Skin of body (tissue), 2 donors: ENCODE results near the gene PSMD1. TPM values are rescaled to one million over a fixed set of nuclear protein-coding genes. Genes with fewer than 3 reads are reported as not detected.
"Not testable (repeated sequence)": the region's sequence is repeated elsewhere in the genome, so short reads cannot be mapped to it uniquely, and the experiment has no call there.

Experiments
- DNase-seq: peaks from one replicate; lab custom pipeline; 2025; lab: John Stamatoyannopoulos, UW
- total RNA-seq: library from RNA; depleted of rRNA; stranded (reverse); fragments of >200 nt; gene quantifications from one replicate; pipeline ENCODE4 v1.2.3, GENCODE V29; 2014

Gene PSMD1
- 72.3 TPM for total RNA-seq

DNA sequence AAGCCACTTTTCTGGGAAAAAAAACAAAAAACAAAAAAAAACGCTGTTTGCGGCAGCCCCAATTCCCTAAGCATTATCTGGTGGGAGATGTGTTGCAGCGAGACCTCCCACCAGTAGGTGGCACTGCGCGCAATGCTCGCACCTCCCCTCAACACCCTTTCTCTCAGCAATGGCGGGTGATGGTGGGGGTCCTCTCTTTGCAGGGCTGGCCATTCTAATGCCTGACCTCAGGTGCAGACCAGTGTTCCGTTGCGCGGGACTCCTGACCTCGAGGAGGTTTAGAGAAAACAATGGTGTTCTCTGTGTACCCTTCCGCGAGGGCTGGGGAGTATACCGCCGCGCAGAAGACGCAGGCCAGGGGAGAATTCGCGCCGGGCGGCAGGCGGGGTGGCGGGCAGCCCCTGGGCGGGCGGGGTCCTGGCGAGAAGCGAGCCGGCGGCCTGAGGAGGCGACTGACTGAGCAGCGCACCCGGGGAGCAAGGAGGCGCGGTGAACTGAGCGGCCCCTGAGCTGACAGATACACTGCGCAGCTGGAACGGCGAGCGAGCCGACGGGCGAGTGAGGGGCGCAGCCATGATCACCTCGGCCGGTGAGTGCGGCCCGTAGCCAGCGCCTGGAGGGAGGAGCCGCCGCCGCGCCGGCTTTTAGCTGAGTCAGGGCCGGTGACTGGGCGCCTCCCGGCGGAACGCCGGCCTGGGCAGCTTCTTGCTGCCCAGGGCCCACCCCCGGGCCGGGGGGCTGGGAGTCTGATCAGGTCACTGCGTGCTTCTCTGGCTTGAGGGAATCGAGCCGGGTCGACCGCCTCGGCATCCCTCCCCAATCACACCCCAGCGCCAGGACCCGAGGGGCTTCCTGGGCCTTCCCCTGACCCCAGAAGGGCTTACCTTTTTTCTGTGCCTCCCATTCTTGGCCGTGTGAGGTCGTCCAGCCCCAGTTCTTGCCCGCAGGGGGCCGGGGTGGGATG lies at the start of gene PSMD1:
PSMD1 (plus strand) TSS at position 415 of the 964 bp plus-strand sequence; CDS start at position 574, 159 bp downstream.
- DNase-seq: peak; percentile 96

DNA sequence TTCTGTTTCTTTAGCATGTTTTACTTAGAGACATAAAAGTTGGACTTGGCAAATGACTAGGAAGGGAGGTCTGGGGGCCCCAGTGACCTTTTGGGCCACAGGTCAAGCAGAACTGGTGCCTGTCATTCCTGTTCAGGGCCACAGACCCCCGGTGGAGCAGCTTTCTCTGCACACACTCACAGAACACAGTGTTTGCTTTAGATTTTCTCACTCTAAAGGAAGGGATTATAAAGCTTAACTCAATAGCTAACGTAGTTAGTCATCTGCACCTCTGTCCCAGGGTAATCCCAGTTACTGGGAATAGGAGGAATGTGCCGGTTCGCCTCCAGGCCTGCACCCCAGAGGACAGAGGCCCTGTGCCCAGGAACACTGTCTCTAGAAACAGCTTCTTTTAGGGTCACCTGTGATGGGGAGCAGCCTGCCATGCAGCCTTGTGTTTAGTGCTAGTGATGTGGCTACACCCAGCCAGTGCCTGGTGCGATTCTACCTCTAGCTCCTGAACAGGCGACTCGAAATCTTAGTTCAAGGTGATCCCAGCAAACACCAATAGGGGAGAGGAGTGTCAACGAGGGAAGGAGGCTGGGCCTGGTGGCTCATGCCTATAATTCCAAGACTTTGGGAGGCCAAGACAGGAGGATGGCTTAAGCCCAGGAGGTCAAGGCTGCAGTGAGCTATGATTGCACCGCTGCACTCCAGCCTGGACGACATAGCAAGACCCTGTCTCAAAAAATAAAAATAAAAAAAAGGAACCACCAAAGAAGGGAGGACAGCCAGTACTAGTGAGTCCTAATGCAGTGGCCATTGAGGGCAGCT lies 49.2 kb upstream of the PSMD1 start:
- no peak for DNase-seq

DNA sequence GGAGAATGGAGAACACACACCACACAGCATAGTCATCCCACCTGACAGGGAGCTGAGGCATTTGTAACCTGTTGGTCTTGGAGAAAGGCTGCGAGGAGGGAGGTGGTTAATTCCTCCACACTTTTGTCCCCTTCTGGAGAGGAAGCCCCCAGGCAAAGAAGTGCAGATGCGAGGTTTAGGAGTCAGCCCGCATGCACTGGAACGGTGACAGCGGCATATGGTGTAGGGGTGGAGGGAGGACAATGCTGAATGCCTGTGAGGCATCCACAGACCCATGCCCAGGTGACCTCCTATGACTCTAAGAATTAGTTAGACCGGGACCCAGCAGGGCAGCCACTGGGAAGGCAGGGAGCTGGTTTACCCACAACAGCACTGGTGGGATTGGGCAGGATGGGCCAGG lies 48.5 kb upstream of the PSMD1 start:
- no peak for DNase-seq

DNA sequence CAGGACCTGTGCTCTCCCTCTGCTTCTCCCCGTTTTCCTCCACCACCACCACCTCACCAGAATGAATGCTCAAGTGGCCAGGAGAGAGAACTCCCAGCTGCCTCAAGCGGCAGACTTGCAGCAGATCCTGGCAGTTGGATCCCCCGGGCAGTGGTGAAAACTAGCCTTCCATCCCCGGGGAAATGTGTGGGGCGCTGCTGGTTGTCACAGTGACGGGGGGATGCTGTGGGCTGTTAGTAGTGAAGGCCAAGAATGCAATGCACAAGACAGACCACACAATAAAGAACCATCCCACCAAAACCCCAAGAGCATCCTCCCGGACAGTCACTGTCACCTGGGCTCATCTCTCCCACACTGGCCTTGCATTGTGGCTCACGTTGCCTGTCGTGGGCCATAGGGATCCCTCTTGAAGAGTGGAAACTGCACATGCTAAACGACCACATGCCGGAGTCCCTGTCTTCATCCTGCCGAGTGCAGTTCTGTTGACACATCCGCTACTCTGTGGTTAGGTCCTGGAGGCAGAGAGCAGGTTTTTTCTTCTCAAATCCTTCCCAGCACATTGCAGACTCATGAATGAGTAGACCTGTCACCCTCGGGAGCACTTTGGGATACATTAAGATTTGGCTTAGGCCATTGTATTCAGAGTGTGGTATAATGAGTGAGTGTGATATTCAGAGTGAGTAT lies 47.3 kb upstream of the PSMD1 start:
- no peak for DNase-seq

DNA sequence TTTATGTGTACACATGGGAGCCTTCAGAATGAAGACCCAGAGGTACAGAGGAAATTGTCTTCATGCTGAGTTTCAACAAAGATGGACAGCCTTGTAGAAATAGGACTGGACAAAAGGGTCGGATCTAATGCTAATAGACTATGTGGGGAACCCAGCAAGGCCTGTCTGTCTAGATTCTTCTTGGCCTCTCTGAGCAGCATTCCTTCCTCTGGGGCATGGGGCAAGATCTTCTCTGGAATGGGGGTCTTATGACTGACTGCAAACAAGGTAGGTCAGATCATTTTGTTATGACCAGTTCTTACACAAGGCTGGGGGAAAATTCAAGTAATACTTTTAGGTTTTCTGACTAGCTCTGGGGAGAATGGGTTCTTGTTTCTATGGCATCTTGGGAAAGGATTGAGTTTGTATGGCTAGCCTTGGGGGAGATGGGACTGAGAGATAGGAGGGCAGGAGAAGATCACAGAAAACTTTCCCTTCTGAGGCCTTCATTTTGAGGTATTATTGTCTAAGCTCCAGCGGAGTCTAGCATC lies 46.4 kb upstream of the PSMD1 start:
- DNase-seq: no peak

DNA sequence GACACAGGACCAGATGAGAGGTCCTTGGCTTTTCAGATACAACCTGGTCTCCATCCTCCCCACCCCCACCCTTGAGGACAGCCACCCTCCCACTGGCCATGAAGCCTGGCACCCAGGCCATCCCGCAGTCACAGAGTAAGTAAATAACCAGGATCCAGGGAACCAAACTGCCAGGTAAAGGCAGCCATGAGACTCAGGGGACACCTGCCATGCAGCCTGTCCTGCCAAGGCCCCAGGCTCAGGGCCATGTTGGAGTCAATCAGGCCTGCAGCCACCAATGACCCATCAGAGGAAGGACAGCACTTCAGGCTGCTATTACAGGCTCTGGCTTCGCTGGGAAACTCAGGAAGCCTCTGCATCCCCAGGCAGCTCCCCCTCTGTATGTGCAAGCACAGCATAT lies 45.1 kb upstream of the PSMD1 start:
- DNase-seq: no peak

DNA sequence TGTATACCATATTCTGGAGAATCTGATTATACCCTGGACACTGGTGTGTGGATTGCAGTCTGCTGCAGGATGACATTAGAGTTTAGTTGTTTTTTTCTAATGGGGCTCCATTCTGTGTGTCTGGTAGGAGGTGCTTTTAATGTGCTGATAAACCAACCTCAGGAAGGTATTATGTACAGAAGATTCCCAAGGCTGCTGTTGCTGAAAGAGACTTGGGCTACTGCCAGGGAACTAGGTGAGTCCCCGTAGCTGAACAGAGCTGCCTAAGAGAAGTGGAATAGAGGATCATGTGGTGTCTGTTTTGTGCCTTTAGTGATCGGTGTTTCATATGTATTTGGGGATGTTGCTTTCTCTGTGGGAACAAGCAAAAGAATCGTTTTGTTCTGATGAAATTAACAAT lies 44.2 kb upstream of the PSMD1 start:
- DNase-seq: no peak

DNA sequence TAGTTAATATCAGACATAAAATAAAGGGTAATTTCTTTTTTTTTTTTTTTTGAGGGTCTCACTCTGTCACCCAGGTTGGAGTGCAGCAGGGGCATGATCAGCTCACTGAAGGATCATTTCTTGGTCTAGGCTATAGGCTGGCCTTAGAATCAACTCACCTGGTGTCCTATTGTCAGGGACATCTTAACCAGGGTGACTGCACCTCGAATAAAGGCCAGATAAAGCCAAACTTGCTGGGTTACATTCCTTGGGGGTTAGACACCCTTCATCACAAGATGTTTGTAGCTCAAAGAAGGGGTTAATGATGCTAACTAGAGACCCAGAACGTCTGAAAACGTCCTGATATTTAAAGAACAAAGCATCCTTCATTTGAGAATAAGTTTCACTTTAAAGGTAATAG lies 42.8 kb upstream of the PSMD1 start:
- DNase-seq: no peak

DNA sequence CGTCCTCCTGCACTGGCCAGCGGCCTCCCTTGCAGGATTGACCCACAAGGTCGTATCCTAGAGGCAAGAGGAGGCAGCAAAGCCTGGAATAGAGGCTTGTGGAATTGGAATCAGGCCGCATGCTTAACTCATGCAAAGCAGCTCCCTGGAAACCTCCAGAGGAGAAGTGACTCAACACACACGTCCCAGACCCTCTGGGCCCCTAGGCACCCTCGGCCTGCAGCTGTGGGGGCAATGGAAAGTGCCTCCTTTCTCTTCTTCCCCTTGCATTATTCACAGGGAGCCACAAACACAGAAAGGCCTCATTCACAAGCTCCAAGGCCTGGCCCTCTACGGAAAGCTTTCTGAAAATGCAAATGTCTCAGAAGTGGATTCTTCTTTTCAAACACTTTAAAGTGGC lies 41.2 kb upstream of the PSMD1 start:
- DNase-seq: no peak

DNA sequence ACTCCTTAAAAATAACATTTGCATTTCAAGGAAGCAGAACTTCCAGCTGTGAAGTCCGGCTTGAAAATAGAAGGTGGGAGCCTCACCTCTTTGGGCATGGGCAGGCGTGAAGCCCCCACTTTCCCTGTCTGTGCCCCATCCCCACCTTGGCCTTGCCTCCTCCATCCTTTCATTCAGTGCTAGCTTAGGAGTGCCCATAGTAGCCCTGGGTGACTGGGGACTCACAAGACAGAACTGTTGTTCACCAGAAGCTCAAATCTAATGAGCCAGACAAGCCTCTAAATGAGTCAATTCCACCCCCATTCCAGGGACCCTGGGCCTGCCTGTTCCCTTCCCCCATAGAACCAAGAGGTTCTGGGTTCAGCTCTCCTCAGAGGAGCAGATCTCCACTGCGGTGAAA lies 40.7 kb upstream of the PSMD1 start:
- DNase-seq: no peak

DNA sequence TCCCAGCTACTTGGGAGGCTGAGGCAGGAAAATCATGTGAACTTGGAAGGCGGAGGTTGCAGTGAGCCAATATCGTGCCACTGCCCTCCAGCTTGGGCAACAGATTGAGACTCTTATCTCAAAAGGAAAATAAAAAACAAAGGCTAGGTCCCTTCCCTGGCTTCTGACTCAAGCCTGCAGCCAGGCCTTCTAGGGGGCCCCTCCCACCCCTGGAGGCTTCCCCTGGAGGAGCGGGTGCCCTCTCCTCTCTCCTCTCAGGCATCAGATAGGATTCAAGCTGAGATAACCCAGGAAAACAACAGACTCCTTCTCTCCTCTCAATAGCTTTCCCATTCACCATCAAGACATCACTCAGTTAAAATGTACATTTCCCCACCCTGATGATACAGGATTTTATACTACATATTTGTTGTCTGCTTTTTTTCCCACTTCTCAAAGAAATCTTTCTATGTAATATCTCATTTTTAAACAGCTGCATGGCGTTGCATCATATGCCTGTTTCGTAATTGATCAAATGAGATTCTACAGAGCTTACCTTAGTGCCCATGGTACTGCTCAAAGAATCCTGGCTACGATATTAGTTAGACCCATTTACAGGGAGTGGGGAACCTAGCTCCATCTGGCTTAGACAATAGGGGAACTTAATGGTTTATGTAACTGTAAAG lies 40.0 kb upstream of the PSMD1 start:
- DNase-seq: no peak

DNA sequence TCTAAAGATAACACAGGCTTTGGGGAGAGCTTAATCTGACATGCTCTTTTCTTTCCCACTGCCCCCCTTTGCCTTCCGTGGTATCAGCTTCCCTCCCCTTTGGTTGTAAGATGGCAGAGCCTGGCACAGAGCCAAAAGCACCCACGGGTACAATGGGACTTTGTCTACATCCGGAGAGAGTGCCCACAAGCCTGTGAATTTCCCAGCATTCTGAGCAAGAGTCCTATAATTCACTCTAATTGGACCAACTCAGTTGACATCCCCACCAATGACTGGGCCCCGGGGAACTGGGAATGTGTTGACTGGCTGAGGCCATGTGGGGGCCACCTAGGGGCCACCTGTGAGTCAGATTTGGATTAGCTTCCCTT lies 39.5 kb upstream of the PSMD1 start:
- DNase-seq: no peak

DNA sequence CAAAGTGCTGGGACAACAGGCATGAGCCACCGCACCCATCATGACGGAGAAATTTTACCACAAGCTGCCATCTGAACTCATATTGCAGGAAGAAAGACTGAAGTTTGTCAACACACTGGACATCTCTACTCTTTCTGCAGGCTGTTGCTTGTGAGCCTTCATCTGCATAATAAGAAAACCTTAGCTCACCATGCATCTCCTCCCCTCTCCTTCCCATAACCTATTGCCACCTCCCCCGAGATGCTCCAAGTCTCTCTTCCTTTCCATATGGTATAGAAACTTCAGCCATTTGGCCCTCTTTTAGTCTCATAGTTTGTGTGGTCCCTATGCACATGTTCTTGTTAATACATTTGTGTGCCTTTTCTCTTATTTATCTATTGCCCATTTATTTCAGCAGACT lies 38.5 kb upstream of the PSMD1 start:
- no peak for DNase-seq

DNA sequence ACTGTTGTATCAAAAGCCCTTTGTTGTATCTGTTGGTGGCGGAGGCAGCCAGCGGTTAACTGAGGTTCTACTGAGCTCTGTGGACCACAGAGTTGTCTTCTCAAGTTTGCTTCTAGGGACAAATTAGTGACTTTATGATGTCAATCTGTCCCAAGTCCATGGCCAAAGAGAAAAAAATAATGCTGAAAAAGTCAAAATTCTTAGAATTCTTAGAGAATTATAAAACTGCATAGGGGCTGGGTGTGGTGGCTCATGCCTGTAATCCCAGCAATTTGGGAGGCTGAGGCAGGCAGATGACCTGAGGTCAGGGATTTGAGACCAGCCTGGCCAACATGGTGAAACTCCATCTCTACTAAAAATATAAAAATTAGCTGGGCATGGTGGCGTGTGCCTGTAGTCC lies 31.6 kb upstream of the PSMD1 start:
- not testable (repeated sequence) for DNase-seq

DNA sequence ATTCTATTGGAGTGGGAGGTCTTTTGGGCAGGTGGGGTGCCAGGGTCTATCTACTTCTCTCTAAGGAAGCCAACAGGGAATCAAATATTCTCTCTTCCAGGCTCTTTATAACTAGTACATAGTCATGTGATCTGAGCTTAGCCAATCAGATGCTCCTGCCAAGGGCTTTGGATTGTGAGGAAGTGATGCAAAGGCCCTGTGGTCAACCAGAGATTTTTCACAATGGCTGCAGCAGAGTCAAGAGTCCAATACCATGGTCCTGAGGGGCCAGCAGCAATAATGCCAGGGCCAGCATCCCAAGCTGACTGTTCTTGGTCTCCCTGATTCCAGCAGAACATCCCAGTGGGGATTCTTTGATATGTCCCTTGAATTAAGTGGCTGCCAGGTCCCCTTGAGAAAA lies 27.8 kb upstream of the PSMD1 start:
- DNase-seq: no peak

DNA sequence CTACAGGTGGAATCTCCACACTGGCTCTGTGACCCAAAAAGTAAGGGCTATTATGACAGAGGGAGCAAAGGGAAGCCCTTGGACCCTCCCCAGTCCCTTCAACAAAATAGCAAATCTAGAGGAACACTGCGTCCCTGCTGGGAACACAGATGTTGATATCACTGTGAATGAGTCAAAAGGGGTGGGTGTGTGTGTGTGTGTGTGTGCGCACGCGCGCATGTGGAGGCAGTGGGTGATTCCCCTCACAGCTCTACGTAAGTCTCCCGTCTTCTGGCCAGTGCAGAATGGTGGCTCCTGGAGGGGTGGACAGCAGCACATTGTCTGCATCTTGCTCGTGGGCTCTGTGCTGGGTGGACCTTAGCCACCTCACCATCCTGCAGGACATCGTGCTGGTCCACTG lies 27.1 kb upstream of the PSMD1 start:
- DNase-seq: no peak

DNA sequence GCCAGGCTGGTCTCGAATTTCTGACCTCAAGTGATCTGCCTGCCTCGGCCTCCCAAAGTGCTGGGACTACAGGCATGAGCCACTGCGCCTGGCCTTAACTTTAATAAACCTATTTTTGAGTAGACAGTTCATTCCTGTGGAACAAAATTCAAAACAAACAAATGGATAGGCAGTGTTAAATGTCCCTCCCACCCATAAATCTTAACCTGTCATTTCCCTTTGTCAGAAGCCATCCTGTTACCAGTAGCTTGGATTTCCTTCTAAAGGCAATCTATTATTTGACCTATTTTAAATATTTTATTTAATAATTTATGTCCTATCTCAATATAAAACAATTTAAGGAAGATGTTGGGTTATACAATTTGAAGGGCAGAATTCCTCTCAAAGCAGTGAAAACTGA lies 25.9 kb upstream of the PSMD1 start:
- no peak for DNase-seq

DNA sequence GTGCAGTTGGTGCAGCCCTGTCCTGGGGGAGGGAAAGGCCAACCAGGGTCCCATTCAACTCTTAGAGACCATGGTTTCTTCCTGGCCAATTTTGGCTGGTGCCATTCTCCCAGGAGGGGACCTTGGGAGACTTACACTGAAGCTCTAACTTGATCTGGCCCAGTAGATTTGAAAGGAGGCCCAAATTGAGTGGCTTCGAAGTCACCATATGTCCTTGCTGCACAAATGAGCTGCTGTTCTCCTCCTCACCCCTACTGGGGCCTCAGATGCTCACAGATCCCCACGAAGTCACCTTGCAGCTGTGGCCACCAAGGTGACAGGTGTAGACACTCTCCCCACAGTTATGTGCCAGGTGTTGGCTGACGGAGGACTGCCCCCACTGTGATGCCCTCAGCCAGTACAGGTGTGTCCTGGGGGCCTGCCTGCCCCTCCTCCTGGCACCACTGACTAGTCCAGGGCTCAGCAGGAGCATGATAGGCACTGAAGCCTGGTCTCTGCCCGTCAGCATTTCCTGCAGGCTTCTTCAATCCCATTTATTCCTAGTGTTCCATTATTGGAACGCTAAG lies 24.0 kb upstream of the PSMD1 start:
- no peak for DNase-seq

DNA sequence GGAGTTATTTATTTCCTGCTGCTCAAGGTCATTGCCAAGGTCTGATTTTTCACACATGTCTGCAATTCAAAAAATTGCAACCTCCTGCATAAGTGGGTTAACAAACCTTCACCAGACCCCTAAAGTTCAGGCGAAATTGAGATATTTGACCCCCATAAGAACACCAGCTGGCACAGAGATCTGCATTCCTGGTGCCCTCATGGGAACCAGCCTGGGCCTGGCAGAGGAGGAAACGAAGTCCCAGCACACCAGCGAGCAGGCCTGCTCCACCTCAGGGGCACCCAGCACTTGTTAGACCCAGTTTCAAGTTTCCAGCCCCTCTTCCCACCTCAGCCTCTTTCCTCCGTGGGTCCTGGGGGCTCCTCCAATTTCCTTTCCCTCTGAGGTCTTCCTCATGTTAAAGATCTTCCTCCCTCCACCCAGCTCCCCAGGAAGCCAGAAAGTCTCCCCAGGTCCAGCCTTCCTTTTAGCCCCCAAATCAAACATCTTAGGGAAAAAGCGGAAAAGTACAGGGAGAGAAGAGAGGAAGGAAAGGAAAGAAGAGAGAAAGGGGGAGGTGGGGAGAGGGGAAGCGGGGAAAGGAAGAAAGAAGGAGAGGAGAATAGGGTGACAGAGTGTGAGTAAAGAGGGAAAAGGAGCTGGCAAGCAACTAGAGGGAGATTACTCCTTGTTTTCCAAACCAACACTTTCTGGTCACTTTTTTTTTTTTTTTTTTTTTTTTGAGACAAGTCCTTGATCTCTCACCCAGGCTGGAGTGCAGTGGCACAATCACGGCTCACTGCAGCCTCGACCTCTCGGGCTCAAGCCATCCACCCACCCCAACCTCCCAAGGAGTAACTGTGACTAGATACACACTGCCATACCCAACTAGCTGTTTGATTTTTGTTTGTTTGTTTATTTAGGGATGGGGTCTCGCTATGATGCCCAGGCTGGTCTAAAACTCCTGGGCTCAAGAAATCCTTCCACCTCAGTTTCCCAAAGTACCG lies 23.2 kb upstream of the PSMD1 start:
- DNase-seq: no peak
